Heart right ventricle (tissue), 16 donors: Measurements from ENCODE around the gene DIO1. TPM values are rescaled to one million over a fixed set of nuclear protein-coding genes. Genes with fewer than 3 reads are reported as not detected.

ENCODE experiments used
- ATAC-seq, 8 donors: fragments of 200-7000 bp; cut with Tn5 transposase; one replicate each; pipeline ENCODE4 v1.9.1; 2020; ENCODE audit warnings: mild to moderate bottlenecking in 8 of 8, moderate library complexity in 8 of 8, moderate number of reproducible peaks in 1 of 8
- DNase-seq, 2 donors: peaks; one replicate each; pipeline ENCODE4 v3.0.0-alpha.2; 2020
- H3K27ac ChIP-seq, 10 donors: fragments of 200-600 bp; sonication (generic) in 2 of 10; one replicate each; pipeline versions ENCODE4 v1.5.0 to v1.8.0; 2020 to 2022; ENCODE audit warnings: mild to moderate bottlenecking in 3 of 10
- H3K27me3 ChIP-seq, 7 donors: fragments of 200-600 bp; one replicate each; pipeline ENCODE4 v1.8.0; 2021 to 2022; ENCODE audit warnings: mild to moderate bottlenecking in 2 of 7
- H3K36me3 ChIP-seq, 9 donors: fragments of 200-600 bp; sonication (generic) in 1 of 9; one replicate each; pipeline versions ENCODE4 v1.5.0 to v1.8.0; 2020 to 2022; ENCODE audit warnings: mild to moderate bottlenecking in 2 of 9
- H3K4me1 ChIP-seq, 9 donors: fragments of 200-600 bp; sonication (generic) in 1 of 9; one replicate each; pipeline versions ENCODE4 v1.5.0 to v1.8.0; 2020 to 2022; ENCODE audit warnings: mild to moderate bottlenecking in 4 of 9
- H3K4me3 ChIP-seq, 10 donors: fragments of 200-600 bp; sonication (generic) in 2 of 10; one replicate each; pipeline versions ENCODE4 v1.5.0 to v1.8.0; 2020 to 2022; ENCODE audit warnings: mild to moderate bottlenecking in 7 of 10, moderate library complexity in 2 of 10
- H3K9me3 ChIP-seq, 11 donors: fragments of 200-600 bp in 10 of 11; sonication (generic) in 2 of 11; one replicate each; pipeline versions ENCODE4 v1.5.0 to v1.8.0; 2013 to 2022; ENCODE audit warnings: mild to moderate bottlenecking in 2 of 11, control low read depth in 1 of 11, moderate library complexity in 1 of 11
- WGBS, 2 donors: extraction: QIAGEN DNeasy Blood & Tissue Kit; methylation state at CpG; one replicate each; pipeline ENCODE4 v1.1.7; 2013; ENCODE audit warnings: inconsistent platforms in 1 of 2; 5-methylcytosine and 5-hydroxymethylcytosine counted together
- intact Hi-C, 10 donors: fragments of 100-400 bp; cut with DNase I; formaldehyde crosslinking; loops; one replicate each; pipeline versions ENCODE4 v1.11.1 to v1.14.2; 2022
- polyA plus RNA-seq, 2 donors: library from polyadenylated mRNA; stranded (reverse); fragments of 200-250 nt; gene quantifications; one replicate each; pipeline ENCODE4 v1.2.3, GENCODE V29; 2013
- total RNA-seq, 10 donors: library from RNA; stranded (reverse); fragmentation: NEBNext Ultra II Directional in 3 of 10; extraction: Animal tissue kit (Norgen Biotek cat#: 25700) in 3 of 10; gene quantifications; one replicate each; pipeline versions ENCODE4 v1.2.1 to v1.2.4, GENCODE V29; 2021 to 2023
- TF ChIP-seq, protein P1 (sequence below), 9 donors: fragments of 200-600 bp; sonication (generic) in 2 of 9; IDR thresholded peaks; one replicate each; pipeline versions ENCODE4 v1.5.0 to v1.8.0; 2021 to 2022; ENCODE audit warnings: antibody characterized with exemption in 9 of 9, mild to moderate bottlenecking in 5 of 9, moderate library complexity in 1 of 9
- donor health status: Arrhythmogenic right ventricular cardiomyopathy.
- donor health status: ischemic (EF 13 %, LVEDD 7.1; RV severe dilation, severe dysfunction).
- donor health status: healthy with polysubstance abuse.
- donor health status: DM: no; HTN: yes; CAD: no.
- donor health status: DM: no; HTN: no; CAD: no.
- donor health status: ischemic (EF 25% LVEDD 6.9; RV normal size, moderate dysfunction).
- donor health status: ischemic (EF 25% LVEDD 5.7; RV mildly dilated, moderate dysfunction).
- donor health status: healthy.
- donor health status: DM: yes; HTN: yes; CAD: no.
- donor health status: Ischemic cardiomyopathy.
- donor health status: ischemic (EF 35%, LVEDD 5.7; RV mildly dilated, moderate dysfunction).
- donor health status: nonischemic (EF 11% LVEDD 7.7; RV severe dilation, severe dysfunction).
- donor health status: DM: yes; HTN: yes; CAD: no.
- donor health status: PGD.
- donor health status: ischemic (EF 29% LVEDD 5.4; RV normal size, mild dysfunction).
- donor health status: nonischemic (EF 23%, LVEDD 6.1; RV moderate dilation, normal function).

The DIO1 gene
- total and polyA plus RNA-seq, 12 donors, result not detected

DNA sequence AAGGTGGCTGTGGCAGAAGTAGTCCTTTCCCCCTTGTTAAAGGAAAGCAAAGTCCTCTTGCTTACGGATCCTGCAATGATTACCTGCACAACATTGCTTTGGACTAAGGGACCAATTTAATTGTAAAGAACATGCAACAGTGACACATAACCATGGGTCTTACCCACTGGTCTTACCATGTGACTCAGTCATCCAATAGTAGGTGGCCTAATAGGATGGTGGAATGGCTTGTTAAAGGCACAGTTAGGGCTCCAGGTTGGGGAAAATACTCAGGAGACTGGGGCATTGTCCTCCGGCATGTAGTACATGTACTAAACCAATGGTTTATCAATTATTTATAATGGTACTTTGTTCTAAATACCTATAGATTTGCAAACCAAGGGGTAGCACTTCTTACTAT lies 2.3 kb upstream of the DIO1 start:
- H3K4me1 ChIP-seq, result peaks cover 0 to 47% (median 13%) of the 10 kb centered on the region in 9 donors
- H3K4me3 ChIP-seq, result no peak overlapping the region
- 95 to 98% methylated on average over 2 of the region's 2 CpGs for WGBS, 2 donors
- DNase-seq (no peak), ATAC-seq (no peak)
- H3K36me3 ChIP-seq, result peaks cover 0 to 14% (median 0%) of the 10 kb centered on the region in 9 donors
- peak overlapping the region in 1 of 10 donors; percentile 83 for H3K27ac ChIP-seq
- no peaks in the 10 kb centered on the region for H3K9me3 ChIP-seq
- TF ChIP-seq, protein P1, sequence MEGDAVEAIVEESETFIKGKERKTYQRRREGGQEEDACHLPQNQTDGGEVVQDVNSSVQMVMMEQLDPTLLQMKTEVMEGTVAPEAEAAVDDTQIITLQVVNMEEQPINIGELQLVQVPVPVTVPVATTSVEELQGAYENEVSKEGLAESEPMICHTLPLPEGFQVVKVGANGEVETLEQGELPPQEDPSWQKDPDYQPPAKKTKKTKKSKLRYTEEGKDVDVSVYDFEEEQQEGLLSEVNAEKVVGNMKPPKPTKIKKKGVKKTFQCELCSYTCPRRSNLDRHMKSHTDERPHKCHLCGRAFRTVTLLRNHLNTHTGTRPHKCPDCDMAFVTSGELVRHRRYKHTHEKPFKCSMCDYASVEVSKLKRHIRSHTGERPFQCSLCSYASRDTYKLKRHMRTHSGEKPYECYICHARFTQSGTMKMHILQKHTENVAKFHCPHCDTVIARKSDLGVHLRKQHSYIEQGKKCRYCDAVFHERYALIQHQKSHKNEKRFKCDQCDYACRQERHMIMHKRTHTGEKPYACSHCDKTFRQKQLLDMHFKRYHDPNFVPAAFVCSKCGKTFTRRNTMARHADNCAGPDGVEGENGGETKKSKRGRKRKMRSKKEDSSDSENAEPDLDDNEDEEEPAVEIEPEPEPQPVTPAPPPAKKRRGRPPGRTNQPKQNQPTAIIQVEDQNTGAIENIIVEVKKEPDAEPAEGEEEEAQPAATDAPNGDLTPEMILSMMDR (IDR thresholded peaks at IDR 0.05), result no peak
- no peaks in the 10 kb centered on the region for H3K27me3 ChIP-seq
- intact Hi-C loops, result loop anchor here in 2 of 10 donors (5.0 kb wide), 2 partner anchors 51 to 56 kb away; partner anchors contain the start of genes IFT25 (in 1 of the 2) and LRRC42 (in 1 of the 2)

DNA sequence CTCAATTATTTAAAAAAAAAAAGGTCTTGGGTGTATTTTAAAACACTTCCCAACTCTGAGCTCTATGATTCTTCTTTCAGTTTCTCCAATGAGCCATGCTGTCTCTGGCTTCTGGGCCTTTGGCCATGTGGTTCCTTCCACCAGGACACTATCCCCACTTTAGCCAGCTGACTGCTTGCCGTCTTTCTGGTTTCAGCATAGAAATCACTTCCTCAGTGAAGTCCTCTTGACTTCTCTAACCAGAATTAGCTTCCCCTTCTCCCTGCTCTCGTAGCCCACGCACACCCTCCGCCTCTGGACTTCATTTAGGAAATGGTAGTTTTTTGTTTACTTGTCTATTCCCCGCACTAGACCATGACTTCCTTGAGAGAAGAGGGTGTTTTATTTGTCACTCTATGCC lies 1.1 kb upstream of the DIO1 start:
- DNase-seq, result peak in 1 of 2 donors; percentile 17
- H3K4me3 ChIP-seq, result no peak overlapping the region
- intact Hi-C loops, result loop anchor here in 2 of 10 donors (5.0 kb wide), 2 partner anchors 49 to 54 kb away; partner anchors contain the start of genes IFT25 (in 1 of the 2) and LRRC42 (in 1 of the 2)
- H3K27ac ChIP-seq, result peak overlapping the region in 3 of 10 donors; percentile 27 to 83 (median 40)
- TF ChIP-seq, protein P1 (IDR thresholded peaks at IDR 0.05), result no peak
- H3K4me1 ChIP-seq, result peaks cover 0 to 58% (median 13%) of the 10 kb centered on the region in 9 donors
- H3K27me3 ChIP-seq, result no peaks in the 10 kb centered on the region
- no peaks in the 10 kb centered on the region for H3K9me3 ChIP-seq
- peak in 2 of 8 donors; percentile 6 to 28 for ATAC-seq
- 66 to 86% methylated on average over 5 of the region's 5 CpGs for WGBS, 2 donors
- H3K36me3 ChIP-seq, result peaks cover 0 to 2% (median 0%) of the 10 kb centered on the region in 9 donors

DNA sequence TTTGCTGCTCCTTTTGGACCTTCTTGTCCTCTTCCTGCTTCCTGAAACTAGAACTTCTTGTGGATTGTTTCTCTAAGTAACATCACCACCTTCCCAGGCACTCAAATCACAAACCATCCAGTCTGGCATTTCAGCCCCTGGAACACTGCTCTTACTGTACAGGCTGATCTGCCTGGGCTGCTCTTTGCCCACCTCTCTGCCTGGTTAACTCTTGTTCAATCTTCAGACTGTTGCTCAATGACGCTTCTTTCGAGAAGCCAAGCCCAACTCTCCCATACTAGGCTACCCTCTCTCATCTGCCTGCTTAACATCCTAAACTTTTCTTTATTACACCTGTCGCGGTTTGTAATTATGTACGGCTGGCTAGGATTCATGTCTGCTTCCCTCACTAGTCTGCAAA lies 657 bp downstream of the DIO1 start:
- H3K4me1 ChIP-seq, result peaks cover 0 to 55% (median 12%) of the 10 kb centered on the region in 9 donors
- intact Hi-C loops, result loop anchor here in 2 of 10 donors (5.0 kb wide), 2 partner anchors 48 to 53 kb away; partner anchors contain the start of genes IFT25 (in 1 of the 2) and LRRC42 (in 1 of the 2)

DNA sequence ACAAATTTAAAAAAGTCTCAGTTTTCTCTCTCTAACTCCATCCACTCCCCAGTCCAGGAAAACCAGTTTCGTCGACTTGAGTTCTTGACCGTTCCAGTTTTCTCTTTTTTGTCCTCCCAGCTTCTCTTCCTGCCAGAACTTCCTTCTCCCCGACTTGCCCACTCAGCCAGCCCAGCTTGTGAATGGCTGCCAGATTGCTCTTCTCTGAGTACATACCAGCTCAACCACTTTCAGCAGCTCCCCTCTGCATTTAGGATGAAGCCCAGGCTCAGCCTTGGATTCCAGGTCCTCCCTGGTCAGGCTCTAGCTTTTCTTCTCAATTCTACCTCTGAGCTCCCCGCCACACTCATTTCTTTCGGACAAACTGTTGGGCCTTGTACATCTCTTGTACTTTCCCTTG lies 1.4 kb downstream of the DIO1 start:
- WGBS, 2 donors, result 76 to 82% methylated on average over 6 of the region's 6 CpGs
- DNase-seq (no peak), ATAC-seq (no peak)
- Histone ChIP-seq H3K27me3 (no peaks in the 10 kb centered on the region), H3K4me3 (no peak overlapping the region), H3K27ac (peak overlapping the region in 1 of 10 donors; percentile 26), H3K4me1 (peaks cover 0 to 54% (median 8%) of the 10 kb centered on the region in 9 donors), H3K9me3 (no peaks in the 10 kb centered on the region), H3K36me3 (no peaks in the 10 kb centered on the region)
- TF ChIP-seq, protein P1 (IDR thresholded peaks at IDR 0.05), result no peak
- intact Hi-C loops, result no loop called here

More for the DNA sequence above, 657 bp downstream of the DIO1 start:
- no peaks in the 10 kb centered on the region for H3K27me3 ChIP-seq
- WGBS, 2 donors, result 95 to 96% methylated on average over 5 of the region's 5 CpGs
- ATAC-seq (no peak), DNase-seq (no peak)
- no peaks in the 10 kb centered on the region for H3K36me3 ChIP-seq
- H3K4me3 ChIP-seq, result no peak overlapping the region
- H3K9me3 ChIP-seq, result no peaks in the 10 kb centered on the region
- TF ChIP-seq, protein P1 (IDR thresholded peaks at IDR 0.05), result no peak
- no peak overlapping the region for H3K27ac ChIP-seq
